NCI-H1048 (cell line): ENCODE data around the gene MUSK.
"Not testable (repeated sequence)": the region's sequence is repeated elsewhere in the genome, so short reads cannot be mapped to it uniquely, and the experiment has no call there.

ENCODE experiments used
- DNase-seq: peaks from one replicate; lab custom pipeline; 2025; lab: John Stamatoyannopoulos, UW

MUSK gene

GRCh38 chr9:110762783-110763182 is 94.2 kb downstream of the MUSK start:
- no peak for DNase-seq

DNA sequence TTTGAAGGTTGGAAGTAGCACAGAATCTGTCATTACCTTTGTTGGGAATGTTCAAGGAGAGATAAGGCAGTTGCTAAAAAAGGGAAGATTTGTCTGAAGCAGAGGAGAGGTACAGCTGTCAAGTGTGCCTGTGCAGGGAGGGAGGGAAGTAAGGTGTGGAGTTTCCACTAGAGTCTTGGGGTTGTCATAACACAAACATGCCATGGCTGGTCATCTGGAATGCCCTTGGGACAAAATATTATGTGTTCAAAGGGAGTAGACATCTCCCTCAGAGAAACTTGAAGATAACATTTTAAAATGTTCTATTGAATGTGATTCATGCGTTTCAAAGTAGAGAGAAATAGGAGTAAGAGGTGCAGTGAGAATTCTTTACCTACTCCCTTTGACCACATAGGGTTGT is 95.0 kb downstream of the MUSK start:
- DNase-seq = no peak

DNA sequence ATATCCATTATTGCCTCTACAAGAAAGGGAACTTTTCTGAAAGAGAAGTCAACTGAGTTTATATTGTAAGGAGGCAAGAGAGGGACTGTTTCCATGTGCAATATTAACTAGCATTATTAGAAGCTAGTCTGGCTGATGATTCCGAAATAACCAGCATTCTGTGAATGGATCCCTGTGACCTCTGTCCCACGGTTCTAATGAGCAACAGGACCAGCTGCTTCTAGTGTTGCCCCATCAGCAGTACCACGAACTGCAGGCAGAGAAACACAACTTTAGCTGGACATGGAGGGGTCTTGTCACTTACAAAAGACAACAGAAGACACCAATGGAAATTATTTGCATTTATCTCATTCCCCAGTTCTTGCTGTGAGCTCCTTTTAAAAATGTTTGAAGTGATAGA is 95.4 kb downstream of the MUSK start:
- DNase-seq = no peak

DNA sequence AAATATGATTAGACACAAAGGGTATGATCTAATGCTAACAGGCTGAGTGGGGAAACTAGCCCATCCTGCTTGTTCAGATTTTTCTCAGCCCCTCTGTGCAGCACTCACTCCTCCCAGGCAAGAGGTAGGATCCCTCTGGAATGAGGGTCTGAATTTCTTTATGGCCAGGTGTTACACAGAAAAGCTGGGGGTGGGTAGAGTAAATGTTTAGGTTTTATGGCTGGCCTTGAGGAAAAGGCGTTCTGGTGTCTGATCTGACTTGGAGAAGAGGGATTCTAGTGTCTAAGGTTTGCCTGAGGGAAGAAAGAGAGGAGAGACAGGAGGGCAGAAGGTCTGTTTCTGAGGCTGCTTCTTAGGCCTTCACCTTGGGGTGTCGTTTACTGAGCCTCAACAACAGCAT is 97.3 kb downstream of the MUSK start:
- no peak for DNase-seq

GRCh38 chr9:110767559-110768063 is 99.0 kb downstream of the MUSK start:
- DNase-seq = no peak

- DNase-seq = no peak
Observed at GRCh38 chr9:110768886-110769285, 100.3 kb downstream of the MUSK start.

DNA sequence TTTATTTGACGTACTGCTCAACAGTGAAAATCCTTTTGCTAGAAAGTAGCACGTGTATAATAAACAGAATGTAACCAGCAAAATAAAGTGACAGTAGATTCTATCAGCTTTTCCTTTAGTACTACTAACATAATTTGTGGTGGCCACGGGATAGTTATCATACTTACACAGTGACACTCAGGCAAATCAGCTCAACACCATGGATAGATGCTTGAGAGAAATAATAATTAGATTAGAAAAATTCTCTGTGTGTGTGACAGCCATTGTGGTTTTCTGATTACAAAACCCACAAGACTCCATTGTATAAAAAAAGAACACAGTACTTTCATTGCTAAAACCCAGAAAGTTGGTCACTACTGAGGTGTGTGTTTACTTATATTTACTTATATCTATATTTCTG is 101.1 kb downstream of the MUSK start:
- no peak for DNase-seq

DNA sequence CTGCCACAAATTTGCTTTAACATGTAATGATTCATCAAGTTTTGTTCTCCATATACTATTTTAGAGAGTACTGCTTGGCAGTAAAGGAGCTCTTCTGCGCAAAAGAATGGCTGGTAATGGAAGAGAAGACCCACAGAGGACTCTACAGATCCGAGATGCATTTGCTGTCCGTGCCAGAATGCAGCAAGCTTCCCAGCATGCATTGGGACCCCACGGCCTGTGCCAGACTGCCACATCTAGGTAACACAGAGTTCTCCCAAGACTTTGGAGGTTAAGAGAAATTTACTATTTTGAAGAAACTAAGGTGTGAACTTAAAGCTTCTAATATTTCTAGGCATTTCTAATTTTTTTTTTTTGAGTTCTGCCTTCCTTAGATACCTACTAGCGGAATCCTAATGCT is 107.1 kb downstream of the MUSK start:
- no peak for DNase-seq

DNA sequence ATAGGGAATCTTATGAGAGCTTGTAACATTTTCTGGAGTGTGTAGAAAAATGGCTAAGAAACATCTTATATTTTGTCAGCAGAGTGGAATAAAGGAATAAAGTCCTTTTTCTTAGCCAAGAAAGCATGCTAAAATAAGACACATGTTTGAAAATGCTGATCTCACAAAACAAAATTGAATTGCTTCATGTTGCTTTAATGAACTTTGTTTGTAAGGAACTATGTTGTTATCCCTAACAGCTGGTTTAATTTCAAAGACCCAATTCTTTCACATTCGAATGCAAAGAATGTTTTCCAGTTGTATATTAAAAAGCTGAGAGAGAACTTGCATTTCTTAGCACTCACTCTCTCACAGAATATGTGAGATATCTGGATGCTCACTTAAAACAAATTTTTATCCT is 107.6 kb downstream of the MUSK start:
- DNase-seq = no peak

DNA sequence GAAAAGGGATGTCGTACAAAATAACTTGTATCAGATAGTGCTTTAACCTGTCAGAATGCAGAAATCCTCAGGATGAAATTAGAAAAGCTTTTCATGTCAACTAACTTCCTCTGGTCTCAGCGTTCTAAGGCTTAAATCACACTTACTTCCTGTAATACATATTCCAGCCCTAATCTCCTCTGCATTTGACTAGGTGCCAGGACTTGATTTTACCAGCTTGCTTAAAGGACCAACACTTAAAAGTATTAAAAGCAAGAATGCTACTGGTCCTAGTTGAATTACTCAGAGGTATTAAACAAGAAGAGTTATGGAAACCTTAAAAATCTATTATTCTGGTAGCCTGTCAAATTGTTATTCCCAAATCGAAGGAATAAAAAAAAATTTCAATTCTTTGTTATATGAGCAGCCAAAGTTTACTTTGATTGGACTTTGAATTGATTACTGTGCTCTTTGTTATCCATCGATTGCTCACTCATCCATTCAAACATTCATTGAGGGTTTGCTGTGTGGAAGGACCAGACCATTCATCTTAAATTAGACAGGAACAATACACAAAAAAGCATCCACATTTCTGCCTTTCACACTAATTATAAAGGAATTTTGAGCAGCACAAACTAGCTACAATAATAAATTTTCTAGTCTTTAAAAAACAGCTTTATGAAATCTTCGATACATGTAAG is 108.7 kb downstream of the MUSK start:
- DNase-seq = no peak

GRCh38 chr9:110777876-110778215 is 109.3 kb downstream of the MUSK start:
- DNase-seq = no peak

DNA sequence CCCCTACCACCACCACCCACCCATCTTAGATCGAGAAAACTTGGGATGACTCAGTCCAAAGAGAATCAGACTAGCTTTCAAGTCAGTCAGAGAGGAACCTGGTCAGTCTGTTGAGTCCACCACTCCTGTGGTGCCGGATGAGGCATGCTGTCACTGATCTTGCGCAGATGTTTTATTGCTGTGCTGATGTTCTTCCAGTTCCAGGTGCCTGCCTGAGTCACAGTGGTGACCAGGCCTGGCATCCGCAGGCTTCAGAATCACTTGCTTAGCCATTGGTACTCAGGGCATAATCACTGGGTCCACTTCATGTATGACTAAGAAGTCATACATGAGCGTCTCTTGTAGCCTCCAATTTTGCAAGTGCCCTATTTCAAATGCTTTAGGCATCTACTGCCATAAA is 114.1 kb downstream of the MUSK start:
- DNase-seq = no peak

DNA sequence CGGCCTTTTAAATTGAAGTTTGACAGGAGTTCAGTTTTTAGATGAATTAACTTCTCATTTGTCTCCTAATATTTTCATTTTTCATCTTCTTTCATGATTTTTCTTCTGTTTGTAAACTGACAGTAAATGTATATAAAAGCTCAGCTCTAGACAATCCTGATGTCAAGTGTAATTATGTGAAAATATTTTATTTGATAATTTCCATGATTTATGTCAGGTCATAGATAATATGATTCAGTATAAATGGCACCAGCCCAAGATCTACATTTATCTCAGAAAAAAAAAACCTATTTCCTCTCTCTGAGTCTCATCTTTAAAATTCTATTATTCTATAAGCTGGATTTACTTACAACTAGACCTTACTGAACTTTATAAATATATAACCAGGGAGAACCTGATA is 115.7 kb downstream of the MUSK start:
- DNase-seq = no peak

DNA sequence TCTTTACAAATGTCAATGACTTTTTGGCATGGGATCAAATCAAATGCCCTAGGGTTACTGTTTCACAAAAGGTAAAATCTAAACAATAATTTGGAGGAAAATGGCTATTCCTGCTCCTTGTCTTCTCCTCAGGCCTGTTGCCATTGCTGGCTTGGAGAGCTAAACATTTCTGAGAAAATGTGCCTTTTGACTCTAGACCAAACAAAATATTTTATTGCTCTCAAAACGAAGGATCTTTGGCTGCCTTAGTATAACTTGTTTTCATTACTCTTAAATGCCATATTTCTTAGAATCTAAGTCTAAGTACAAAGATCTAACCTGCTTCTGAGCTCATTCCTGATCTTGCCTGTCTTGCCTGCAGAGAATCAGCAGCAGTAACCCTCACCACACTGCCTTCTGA is 116.6 kb downstream of the MUSK start:
- DNase-seq = no peak

GRCh38 chr9:110788396-110788795 is 119.8 kb downstream of the MUSK start:
- DNase-seq = not testable (repeated sequence)

DNA sequence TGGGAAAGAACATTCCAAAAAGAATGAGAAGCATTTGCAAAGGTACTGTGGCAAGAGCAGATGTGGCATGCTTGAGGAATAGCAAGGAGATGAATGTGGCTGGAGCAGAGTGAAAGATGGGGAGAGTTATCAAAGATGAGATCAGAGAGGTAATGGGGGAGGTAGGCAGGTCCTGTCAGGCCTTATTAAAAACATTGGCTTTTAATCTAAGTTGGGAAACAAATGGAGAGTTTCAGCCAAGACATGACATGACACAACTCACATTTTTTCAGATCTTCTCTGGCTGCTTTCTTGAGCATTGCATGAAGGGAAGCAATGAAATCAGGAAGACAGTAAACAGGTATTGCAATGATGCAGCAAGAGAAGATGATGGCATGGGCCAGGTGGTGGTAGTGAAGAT is 120.3 kb downstream of the MUSK start:
- DNase-seq = no peak

DNA sequence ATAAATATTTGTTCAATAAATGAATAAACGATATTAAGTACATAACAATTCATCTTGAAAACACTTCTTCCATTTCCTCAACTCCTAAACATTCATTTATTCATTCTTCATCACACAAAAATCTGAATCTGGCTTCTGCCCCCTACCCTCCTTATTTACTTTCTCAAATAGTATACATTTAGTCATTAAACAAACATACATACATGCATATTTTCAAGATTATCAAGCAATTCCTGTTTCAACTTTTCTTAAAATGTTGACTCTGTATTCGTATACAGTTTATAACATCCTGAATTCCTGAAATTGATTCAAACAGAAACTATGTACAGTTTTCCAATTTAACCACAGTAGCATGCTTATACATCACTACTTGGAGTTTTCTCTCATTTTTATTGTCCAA is 129.0 kb downstream of the MUSK start:
- no peak for DNase-seq

DNA sequence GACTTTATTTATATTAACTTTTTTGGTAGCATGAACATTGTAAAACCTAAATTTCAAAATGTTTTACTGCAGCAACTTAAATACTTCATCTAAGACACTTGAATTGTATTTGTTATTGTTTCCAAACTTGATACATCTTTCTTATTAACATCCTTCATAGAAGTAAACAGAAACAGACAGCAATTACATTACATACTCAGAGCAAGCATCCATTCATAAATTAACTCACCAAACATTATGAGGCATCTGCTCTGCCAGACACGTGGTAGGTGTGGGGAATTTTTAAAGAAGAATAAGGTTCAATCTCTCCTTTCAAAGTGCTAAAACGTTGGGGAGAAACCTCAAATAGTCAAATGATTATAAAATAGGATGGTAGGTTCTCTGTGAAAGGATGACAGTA is 130.8 kb downstream of the MUSK start:
- no peak for DNase-seq

DNA sequence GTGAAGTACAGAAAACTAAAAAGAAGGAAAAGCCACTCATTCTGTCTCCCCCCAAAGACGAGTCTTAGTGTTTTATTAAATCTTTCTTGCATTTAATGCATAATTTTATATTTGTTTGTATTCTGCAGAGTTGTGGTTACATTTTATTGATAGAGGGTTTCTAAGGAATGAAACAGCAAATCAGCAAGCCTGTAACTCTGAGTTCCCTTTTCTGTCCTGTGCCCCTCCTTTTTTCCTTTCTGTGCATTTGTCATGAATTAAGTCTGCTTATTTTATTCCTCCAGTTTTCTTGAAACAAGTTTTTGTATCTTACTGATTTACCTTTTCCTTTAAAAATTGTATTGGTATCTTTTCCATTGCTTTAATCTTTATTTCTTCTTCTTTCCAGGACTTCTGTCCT is 132.8 kb downstream of the MUSK start:
- no peak for DNase-seq

DNA sequence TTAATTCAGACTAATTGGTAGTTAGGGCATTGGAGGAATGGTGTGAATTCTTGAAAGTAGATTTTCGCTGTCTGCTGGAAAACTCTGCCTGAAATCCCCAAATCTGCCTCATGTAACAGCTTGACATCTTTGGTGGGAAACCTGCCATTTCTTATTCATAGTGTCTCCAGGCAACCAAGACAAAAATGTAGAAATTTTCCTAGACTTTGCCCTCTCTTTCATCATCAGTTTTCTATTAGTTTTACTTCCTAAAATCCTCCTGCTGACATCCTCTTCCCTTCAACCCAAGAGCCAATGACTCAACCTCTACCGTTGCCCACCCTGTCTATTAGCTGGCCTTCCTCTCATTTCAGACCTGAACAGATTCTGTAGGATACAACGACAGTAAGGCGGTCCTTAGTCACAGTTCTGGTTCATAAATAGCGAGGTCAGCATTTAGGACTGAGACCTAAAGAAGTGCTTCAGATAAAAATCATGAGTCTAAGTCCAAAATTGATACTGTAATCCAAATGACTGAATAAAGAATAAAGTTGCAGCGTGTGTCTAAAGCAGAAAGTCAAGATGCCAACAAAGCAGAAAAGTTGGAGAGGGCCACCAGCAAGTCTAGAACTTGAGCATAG is 133.9 kb downstream of the MUSK start:
- DNase-seq = no peak

DNA sequence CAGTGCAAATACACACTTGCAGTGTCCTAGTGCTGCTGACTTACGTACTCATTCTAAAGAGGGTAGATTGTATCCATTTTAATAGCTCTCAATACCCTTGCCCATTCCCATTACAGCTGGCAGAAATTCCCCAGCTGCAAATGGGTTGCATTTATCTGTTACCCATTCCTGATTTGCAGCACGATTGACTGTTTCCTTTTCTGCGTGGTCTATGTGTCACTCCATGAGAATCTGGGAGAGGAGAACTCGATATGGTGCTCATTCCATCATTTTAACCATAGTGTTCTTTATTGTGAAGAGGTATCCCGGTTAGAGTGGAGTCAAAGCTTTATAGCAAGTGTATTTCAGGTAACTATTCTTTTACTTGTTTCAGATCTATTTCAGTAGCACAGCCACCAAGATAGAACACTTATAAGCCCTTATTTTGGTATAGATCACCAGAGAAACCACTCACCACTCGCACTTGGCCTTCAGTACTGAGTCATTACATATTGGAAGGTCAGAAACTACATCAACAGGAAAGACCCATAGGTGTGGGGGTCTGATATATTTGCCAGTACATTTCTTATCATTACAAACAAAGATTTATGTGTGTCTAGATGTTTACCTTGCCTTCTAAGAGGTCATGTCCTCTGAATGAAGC is 139.5 kb downstream of the MUSK start:
- DNase-seq = no peak

GRCh38 chr9:110808599-110808980 is 140.0 kb downstream of the MUSK start:
- no peak for DNase-seq

- no peak for DNase-seq
Observed at GRCh38 chr9:110809038-110809595, 140.5 kb downstream of the MUSK start.
